HepG2 (cell line): ENCODE measurements around the gene NUDT14. TPM values are rescaled to one million over a fixed set of nuclear protein-coding genes. Genes with fewer than 3 reads are reported as not detected.

ENCODE experiments used
- ATAC-seq: fragments of 200-7000 bp; cut with Tn5 transposase; 3 replicates; pipeline ENCODE4 v1.9.1; 2020; ENCODE audit warnings: mild to moderate bottlenecking, moderate library complexity
- BruUV-seq: library from RNA; stranded (reverse); fragments of 400-500 nt; replicated peaks from 2 replicates; lab custom pipeline; 2021; lab: Mats Ljungman, UMichigan
- CTCF ChIA-PET: fragments of 300-600 bp; formaldehyde crosslinking; extraction: SDS; loops from one replicate; lab custom pipeline; 2021; ENCODE audit warnings: low total read pairs, inconsistent platforms, low intra/inter-chr PET ratio; lab: Yijun Ruan, JAX
- POLR2A ChIA-PET: fragments of 350-600 bp; sonication (Branson Sonifier 250); formaldehyde crosslinking; loops from one replicate; lab custom pipeline; 2020; ENCODE audit warnings: antibody characterized with exemption, inconsistent platforms; lab: Yijun Ruan, JAX
- DNase-seq: peaks from one replicate; pipeline ENCODE4 v3.0.0-alpha.2; 2015; ENCODE audit warnings: low spot score
- FAIRE-seq: peaks from 3 replicates; lab custom pipeline; 2011; peaks lifted over from hg19 to GRCh38; lab: Jason Lieb, UNC
- H2AFZ ChIP-seq: one replicate; pipeline ENCODE4 v1.6.1; 2011; ENCODE audit warnings: low read length, inconsistent platforms
- H3K27ac ChIP-seq: fragments of 300-600 bp; 3 replicates; pipeline ENCODE4 v1.8.0; 2011; ENCODE audit warnings: mixed run types, mild to moderate bottlenecking, mixed read lengths, low read length, inconsistent platforms; ENCODE audit not compliant: insufficient read depth; ENCODE audit errors: extremely low read length
- H3K27me3 ChIP-seq, 2 experiments: fragments of 200-600 bp in 1 of 2; 2 replicates in 1 of 2; 3 replicates in 1 of 2; pipeline versions ENCODE4 v1.6.0 to v1.8.0; 2011; ENCODE audit warnings: low read length in 2 of 2, mild to moderate bottlenecking in 2 of 2, moderate library complexity in 2 of 2, inconsistent platforms in 1 of 2; ENCODE audit not compliant: insufficient read depth in 2 of 2, control insufficient read depth in 1 of 2
- H3K36me3 ChIP-seq, 2 experiments: fragments of 200-600 bp in 1 of 2; replicated peaks in 1 of 2; 2 replicates in 1 of 2; 3 replicates in 1 of 2; pipeline versions ENCODE4 v1.5.1 to v1.8.0; 2011; ENCODE audit warnings: low read length in 2 of 2, inconsistent platforms in 1 of 2; ENCODE audit not compliant: insufficient read depth in 2 of 2, control insufficient read depth in 1 of 2
- H3K4me1 ChIP-seq: 2 replicates; pipeline ENCODE4 v1.5.1; 2012; ENCODE audit warnings: low read length, inconsistent platforms; ENCODE audit not compliant: insufficient read depth
- H3K4me2 ChIP-seq: 2 replicates; pipeline ENCODE4 v1.6.0; 2011; ENCODE audit warnings: low read depth, low read length, inconsistent platforms
- H3K4me3 ChIP-seq, 3 experiments: fragments of 200-600 bp in 1 of 3; sonication (generic), shearing (Covaris generic) in 1 of 3; replicated peaks in 1 of 3; 2 replicates each; pipeline ENCODE4 v1.5.1; 2011 to 2016; ENCODE audit warnings: low read length in 3 of 3, inconsistent platforms in 2 of 3, low read depth in 2 of 3, mild to moderate bottlenecking in 2 of 3, control low read depth in 1 of 3, mixed read lengths in 1 of 3; ENCODE audit not compliant: insufficient read depth in 1 of 3
- H3K79me2 ChIP-seq: one replicate; pipeline ENCODE4 v1.6.1; 2011; ENCODE audit warnings: low read length, inconsistent platforms; ENCODE audit not compliant: insufficient read depth
- H3K9ac ChIP-seq: 2 replicates; pipeline ENCODE4 v1.6.0; 2011; ENCODE audit warnings: mild to moderate bottlenecking, low read depth, low read length, inconsistent platforms; ENCODE audit not compliant: insufficient read depth
- H3K9me3 ChIP-seq: 2 replicates; pipeline ENCODE4 v1.5.1; 2012; ENCODE audit warnings: mild to moderate bottlenecking, low read length
- H4K20me1 ChIP-seq: 2 replicates; pipeline ENCODE4 v1.6.0; 2011; ENCODE audit warnings: inconsistent platforms, mild to moderate bottlenecking, low read length, moderate library complexity; ENCODE audit not compliant: insufficient read depth
- FOXA1 ChIP-seq, 2 experiments: fragments of 450-650 bp in 1 of 2; sonication (generic) in 1 of 2; formaldehyde crosslinking in 1 of 2; IDR thresholded peaks; 2 replicates each; pipeline versions ENCODE4 v1.4.0 to v1.6.1; 2016 to 2020; ENCODE audit warnings: missing genetic modification reagents in 1 of 2
- GTF2F1 ChIP-seq: fragments of 150-350 bp; IDR thresholded peaks from 2 replicates; pipeline ENCODE4 v1.6.1; 2014; ENCODE audit warnings: low read length
- NFE2L2 ChIP-seq: fragments of 150-350 bp; IDR thresholded peaks from 2 replicates; pipeline ENCODE4 v1.6.1; 2014; ENCODE audit warnings: low read length
- POLR2AphosphoS2 ChIP-seq: IDR thresholded peaks from 2 replicates; pipeline ENCODE4 v1.6.1; 2011; ENCODE audit warnings: low read depth, low read length, improper control_type of control experiment
- ZBTB1 ChIP-seq: sonication (generic); formaldehyde crosslinking; IDR thresholded peaks from 2 replicates; pipeline ENCODE4 v1.4.0; 2020; ENCODE audit warnings: missing genetic modification reagents, borderline replicate concordance
- ZNF101 ChIP-seq: sonication (generic); formaldehyde crosslinking; IDR thresholded peaks from 2 replicates; pipeline ENCODE4 v1.4.0; 2020; ENCODE audit warnings: mild to moderate bottlenecking, low read depth, missing genetic modification reagents, borderline replicate concordance
- ZNF350 ChIP-seq: sonication (generic); formaldehyde crosslinking; IDR thresholded peaks from 2 replicates; pipeline ENCODE4 v1.4.0; 2020; ENCODE audit warnings: mild to moderate bottlenecking, low read depth, missing genetic modification reagents, borderline replicate concordance
- ZNF570 ChIP-seq: sonication (generic); formaldehyde crosslinking; IDR thresholded peaks from 2 replicates; pipeline ENCODE4 v1.4.0; 2020; ENCODE audit warnings: mild to moderate bottlenecking, missing genetic modification reagents, borderline replicate concordance
- ZNF766 ChIP-seq: sonication (generic); formaldehyde crosslinking; IDR thresholded peaks from 2 replicates; pipeline ENCODE4 v1.5.0; 2020; ENCODE audit warnings: missing genetic modification reagents, borderline replicate concordance
- ZNF772 ChIP-seq: sonication (generic); formaldehyde crosslinking; IDR thresholded peaks from 2 replicates; pipeline ENCODE4 v1.5.0; 2020; ENCODE audit warnings: mild to moderate bottlenecking, missing genetic modification reagents
- ZSCAN20 ChIP-seq: sonication (generic); formaldehyde crosslinking; IDR thresholded peaks from 2 replicates; pipeline ENCODE4 v1.4.0; 2020; ENCODE audit warnings: missing genetic modification reagents, mild to moderate bottlenecking, borderline replicate concordance
- ZSCAN30 ChIP-seq: sonication (generic); formaldehyde crosslinking; IDR thresholded peaks from 2 replicates; pipeline ENCODE4 v1.5.0; 2020; ENCODE audit warnings: mild to moderate bottlenecking, missing genetic modification reagents
- WGBS: methylation state at CpG from one replicate; pipeline ENCODE4 v1.1.6; 2017; ENCODE audit warnings: low lambda C conversion rate; 5-methylcytosine and 5-hydroxymethylcytosine counted together
- in situ Hi-C: cut with HindIII; loops from 2 replicates; pipeline ENCODE4 v1.10.0; 2017; ENCODE audit warnings: low pct_unique_long_range_greater_than_20kb; ENCODE audit not compliant: extremely low pct_ligation_motif_present
- intact Hi-C: fragments of 100-400 bp; cut with micrococcal nuclease; formaldehyde crosslinking; loops from one replicate; pipeline ENCODE4 v1.10.0; 2022; ENCODE audit not compliant: unreplicated experiment
- polyA plus RNA-seq, 8 experiments: library from polyadenylated mRNA; depleted of rRNA in 3 of 8; stranded (reverse) in 7 of 8; unstranded in 1 of 8; fragments of >200 nt; fragmentation: Illumina TruSeq in 4 of 8; extraction: Trizol in 4 of 8; gene quantifications; 2 replicates each; pipeline versions ENCODE4 v1.2.1 to v1.2.3, GENCODE V29; 2011 to 2016; ENCODE audit warnings: low read depth in 4 of 8, missing spikeins in 1 of 8, mixed read lengths in 1 of 8; ENCODE audit not compliant: insufficient read depth in 1 of 8
- total RNA-seq, 5 experiments: library from RNA; depleted of rRNA; stranded (reverse); fragments of >200 nt; fragmentation: Illumina TruSeq; extraction: Trizol; gene quantifications; 2 replicates each; pipeline ENCODE4 v1.2.3, GENCODE V29; 2016; ENCODE audit warnings: low read depth in 1 of 5
- TF ChIP-seq, protein P1 (sequence below): sonication (generic); formaldehyde crosslinking; IDR thresholded peaks from 2 replicates; pipeline ENCODE4 v1.4.0; 2020; ENCODE audit warnings: missing genetic modification reagents
- TF ChIP-seq, protein P2 (sequence below): IDR thresholded peaks from 2 replicates; pipeline ENCODE4 v1.6.1; 2018; ENCODE audit warnings: missing genetic modification reagents, mild to moderate bottlenecking, missing compliant biosample characterization
- TF ChIP-seq, protein P3 (sequence below): sonication (generic); formaldehyde crosslinking; IDR thresholded peaks from 2 replicates; pipeline ENCODE4 v1.5.0; 2020; ENCODE audit warnings: missing genetic modification reagents
- TF ChIP-seq, protein P4 (sequence below): sonication (generic); formaldehyde crosslinking; IDR thresholded peaks from 2 replicates; pipeline ENCODE4 v1.5.0; 2020; ENCODE audit warnings: mild to moderate bottlenecking, missing genetic modification reagents, borderline replicate concordance

NUDT14 gene
- total and polyA plus RNA-seq, 2 of the 13 experiments (the other 11 are each of a cell fraction or from before 2014, with no cell fraction given): 5.8 to 6.1 TPM

DNA sequence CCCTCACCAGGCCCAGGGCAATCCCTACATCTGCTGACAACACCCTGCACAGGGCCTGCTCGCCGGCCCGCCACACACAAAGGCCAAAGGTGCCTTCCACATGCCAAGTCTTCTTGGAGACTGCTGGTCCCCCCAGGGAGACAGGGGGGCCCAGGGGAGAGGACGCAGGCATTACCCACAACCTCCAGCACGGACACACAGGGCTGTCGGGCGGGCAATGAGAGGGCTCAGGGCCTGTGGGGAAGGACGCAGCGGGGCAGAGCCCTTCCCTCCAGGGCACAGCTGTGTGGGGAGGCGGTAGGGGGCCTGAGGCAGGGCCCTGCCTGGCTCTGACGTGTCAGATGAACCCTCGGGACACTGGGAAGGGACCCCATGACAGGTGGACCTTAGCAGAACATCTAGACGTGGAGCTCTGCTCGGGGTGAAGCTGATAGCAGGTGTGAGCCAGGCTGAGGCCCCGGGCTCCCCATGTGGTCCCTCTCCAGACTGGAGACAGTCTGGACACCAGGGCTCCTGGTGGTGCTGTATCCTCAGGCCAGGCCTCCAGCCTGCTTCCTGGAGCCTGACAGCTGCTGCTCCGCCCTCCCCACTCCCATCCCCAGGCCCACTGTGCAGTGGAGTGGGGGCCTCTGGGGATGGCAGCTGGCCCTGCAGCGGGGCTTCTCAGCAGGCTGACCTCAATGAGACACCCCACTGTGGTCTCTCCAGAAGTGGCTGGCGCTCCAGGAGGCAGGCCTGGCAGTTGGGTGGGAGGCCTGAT is 31.6 kb upstream of the NUDT14 start:
- FAIRE-seq (no peak), DNase-seq (no peak), ATAC-seq (no peak)
- POLR2A ChIA-PET: interaction anchor here (0.7 kb wide), 1 partner anchor 88 kb away, joined by 3 read pairs; the partner anchor contains the start of gene BRF1
- TF ChIP-seq FOXA1 (IDR thresholded peaks at IDR 0.05) (no peak), FOXA1 (CRISPR knock-in tag; IDR thresholded peaks at IDR 0.05) (no peak), ZNF350 (CRISPR knock-in tag) (no peak), POLR2AphosphoS2 (no peak), ZSCAN30 (CRISPR knock-in tag) (no peak), ZNF766 (CRISPR knock-in tag) (no peak), ZNF570 (CRISPR knock-in tag) (no peak), ZNF101 (CRISPR knock-in tag) (no peak), ZBTB1 (no peak), ZNF772 (CRISPR knock-in tag) (no peak), ZSCAN20 (CRISPR knock-in tag) (no peak), GTF2F1 (no peak), NFE2L2 (no peak)
- TF ChIP-seq, protein P1, sequence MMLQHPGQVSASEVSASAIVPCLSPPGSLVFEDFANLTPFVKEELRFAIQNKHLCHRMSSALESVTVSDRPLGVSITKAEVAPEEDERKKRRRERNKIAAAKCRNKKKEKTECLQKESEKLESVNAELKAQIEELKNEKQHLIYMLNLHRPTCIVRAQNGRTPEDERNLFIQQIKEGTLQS: no peak
- TF ChIP-seq, protein P2, sequence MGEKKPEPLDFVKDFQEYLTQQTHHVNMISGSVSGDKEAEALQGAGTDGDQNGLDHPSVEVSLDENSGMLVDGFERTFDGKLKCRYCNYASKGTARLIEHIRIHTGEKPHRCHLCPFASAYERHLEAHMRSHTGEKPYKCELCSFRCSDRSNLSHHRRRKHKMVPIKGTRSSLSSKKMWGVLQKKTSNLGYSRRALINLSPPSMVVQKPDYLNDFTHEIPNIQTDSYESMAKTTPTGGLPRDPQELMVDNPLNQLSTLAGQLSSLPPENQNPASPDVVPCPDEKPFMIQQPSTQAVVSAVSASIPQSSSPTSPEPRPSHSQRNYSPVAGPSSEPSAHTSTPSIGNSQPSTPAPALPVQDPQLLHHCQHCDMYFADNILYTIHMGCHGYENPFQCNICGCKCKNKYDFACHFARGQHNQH (CRISPR knock-in tag): no peak
- TF ChIP-seq, protein P3, sequence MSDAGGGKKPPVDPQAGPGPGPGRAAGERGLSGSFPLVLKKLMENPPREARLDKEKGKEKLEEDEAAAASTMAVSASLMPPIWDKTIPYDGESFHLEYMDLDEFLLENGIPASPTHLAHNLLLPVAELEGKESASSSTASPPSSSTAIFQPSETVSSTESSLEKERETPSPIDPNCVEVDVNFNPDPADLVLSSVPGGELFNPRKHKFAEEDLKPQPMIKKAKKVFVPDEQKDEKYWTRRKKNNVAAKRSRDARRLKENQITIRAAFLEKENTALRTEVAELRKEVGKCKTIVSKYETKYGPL: no peak
- TF ChIP-seq, protein P4, sequence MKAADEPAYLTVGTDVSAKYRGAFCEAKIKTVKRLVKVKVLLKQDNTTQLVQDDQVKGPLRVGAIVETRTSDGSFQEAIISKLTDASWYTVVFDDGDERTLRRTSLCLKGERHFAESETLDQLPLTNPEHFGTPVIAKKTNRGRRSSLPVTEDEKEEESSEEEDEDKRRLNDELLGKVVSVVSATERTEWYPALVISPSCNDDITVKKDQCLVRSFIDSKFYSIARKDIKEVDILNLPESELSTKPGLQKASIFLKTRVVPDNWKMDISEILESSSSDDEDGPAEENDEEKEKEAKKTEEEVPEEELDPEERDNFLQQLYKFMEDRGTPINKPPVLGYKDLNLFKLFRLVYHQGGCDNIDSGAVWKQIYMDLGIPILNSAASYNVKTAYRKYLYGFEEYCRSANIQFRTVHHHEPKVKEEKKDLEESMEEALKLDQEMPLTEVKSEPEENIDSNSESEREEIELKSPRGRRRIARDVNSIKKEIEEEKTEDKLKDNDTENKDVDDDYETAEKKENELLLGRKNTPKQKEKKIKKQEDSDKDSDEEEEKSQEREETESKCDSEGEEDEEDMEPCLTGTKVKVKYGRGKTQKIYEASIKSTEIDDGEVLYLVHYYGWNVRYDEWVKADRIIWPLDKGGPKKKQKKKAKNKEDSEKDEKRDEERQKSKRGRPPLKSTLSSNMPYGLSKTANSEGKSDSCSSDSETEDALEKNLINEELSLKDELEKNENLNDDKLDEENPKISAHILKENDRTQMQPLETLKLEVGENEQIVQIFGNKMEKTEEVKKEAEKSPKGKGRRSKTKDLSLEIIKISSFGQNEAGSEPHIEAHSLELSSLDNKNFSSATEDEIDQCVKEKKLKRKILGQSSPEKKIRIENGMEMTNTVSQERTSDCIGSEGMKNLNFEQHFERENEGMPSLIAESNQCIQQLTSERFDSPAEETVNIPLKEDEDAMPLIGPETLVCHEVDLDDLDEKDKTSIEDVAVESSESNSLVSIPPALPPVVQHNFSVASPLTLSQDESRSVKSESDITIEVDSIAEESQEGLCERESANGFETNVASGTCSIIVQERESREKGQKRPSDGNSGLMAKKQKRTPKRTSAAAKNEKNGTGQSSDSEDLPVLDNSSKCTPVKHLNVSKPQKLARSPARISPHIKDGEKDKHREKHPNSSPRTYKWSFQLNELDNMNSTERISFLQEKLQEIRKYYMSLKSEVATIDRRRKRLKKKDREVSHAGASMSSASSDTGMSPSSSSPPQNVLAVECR (CRISPR knock-in tag): no peak
- WGBS: 100% methylated on average over 8 of the region's 18 CpGs
- Histone ChIP-seq H3K4me1 (no peaks in the 10 kb centered on the region), H3K4me2 (no peak overlapping the region), H3K4me3 (no peak overlapping the region), H3K9me3 (no peaks in the 10 kb centered on the region), H3K9ac (no peak overlapping the region), H3K79me2 (no peaks in the 10 kb centered on the region), H3K36me3 (peaks cover 8 to 13% of the 10 kb centered on the region in 2 experiments; a peak in 4 of 5 replicates), H3K27me3 (no peaks in the 10 kb centered on the region; a peak in 1 of 5 replicates), H2AFZ (no peak overlapping the region), H4K20me1 (no peaks in the 10 kb centered on the region), H3K27ac (no peak overlapping the region)
- BruUV-seq: no TSS peak
- in situ Hi-C loops: no loop called here
- CTCF ChIA-PET: no interaction called here
- intact Hi-C loops: no loop called here
